Cardiac septum (tissue), 1 donor: ENCODE results near the gene ADORA1. TPM values are rescaled to one million over a fixed set of nuclear protein-coding genes. Genes with fewer than 3 reads are reported as not detected.

Source experiments
- DNase-seq: peaks from one replicate; pipeline ENCODE4 v3.0.0-alpha.2; 2020; ENCODE audit warnings: low spot score
- intact Hi-C: fragments of 100-400 bp; cut with DNase I; formaldehyde crosslinking; loops from one replicate; pipeline ENCODE4 v1.14.0; 2022
- total RNA-seq: library from RNA; stranded (reverse); fragmentation: NEBNext Ultra II Directional; extraction: Animal tissue kit (Norgen Biotek cat#: 25700); gene quantifications from one replicate; pipeline ENCODE4 v1.2.1, GENCODE V29; 2021
- donor health status: DM: no; HTN: no; CAD: no.

ADORA1 gene
- total RNA-seq, 1 donor from 2014 or later: 12.1 TPM

- DNase-seq: peak; percentile 89
- intact Hi-C loops: loop anchor here (1.0 kb wide), 2 partner anchors 54 to 98 kb away; no protein-coding TSS in a partner anchor
Measured at GRCh38 chr1:203117611-203118575, 9.6 kb upstream of the ADORA1 start.

GRCh38 chr1:203120325-203121153 lies 7.0 kb upstream of the ADORA1 start:
- DNase-seq: peak; percentile 53
- intact Hi-C loops: no loop called here

GRCh38 chr1:203121186-203122015 lies 6.1 kb upstream of the ADORA1 start:
- intact Hi-C loops: no loop called here
- DNase-seq: peak; percentile 64

- DNase-seq: no peak
- intact Hi-C loops: no loop called here
Measured at GRCh38 chr1:203122159-203122558, 5.4 kb upstream of the ADORA1 start.

- peak; percentile 39 for DNase-seq
- intact Hi-C loops: no loop called here
Measured at GRCh38 chr1:203124011-203124410, 3.5 kb upstream of the ADORA1 start.

- DNase-seq: peak; percentile 39
- intact Hi-C loops: loop anchor here (5.0 kb wide), 1 partner anchor 203 kb away; no protein-coding TSS in a partner anchor
Measured at GRCh38 chr1:203124546-203125317, 2.8 kb upstream of the ADORA1 start.

- intact Hi-C loops: loop anchor here (5.0 kb wide), 1 partner anchor 201 kb away; no protein-coding TSS in a partner anchor
- peak; percentile 57 for DNase-seq
Measured at GRCh38 chr1:203126151-203126865, 1.2 kb upstream of the ADORA1 start.

- intact Hi-C loops: loop anchor here (5.0 kb wide), 1 partner anchor 200 kb away; no protein-coding TSS in a partner anchor
- DNase-seq: peak; percentile 50
Measured at GRCh38 chr1:203126866-203127665, 460 bp upstream of the ADORA1 start.

GRCh38 chr1:203128431-203128715 lies 847 bp downstream of the ADORA1 start:
- intact Hi-C loops: loop anchor here (1.0 to 5.0 kb wide), 3 partner anchors 60 to 199 kb away; no protein-coding TSS in a partner anchor
- DNase-seq: no peak

- DNase-seq: peak; percentile 67
- intact Hi-C loops: loop anchor here (1.0 to 5.0 kb wide), 3 partner anchors 60 to 198 kb away; no protein-coding TSS in a partner anchor
Measured at GRCh38 chr1:203128716-203129500, 1.4 kb downstream of the ADORA1 start.

GRCh38 chr1:203129501-203130231 lies 2.1 kb downstream of the ADORA1 start:
- intact Hi-C loops: loop anchor here (2.0 to 5.0 kb wide), 2 partner anchors 61 to 198 kb away; no protein-coding TSS in a partner anchor
- DNase-seq: peak; percentile 89

GRCh38 chr1:203130358-203130985 lies 2.9 kb downstream of the ADORA1 start:
- intact Hi-C loops: no loop called here
- peak; percentile 56 for DNase-seq

- DNase-seq: peak; percentile 68
- intact Hi-C loops: no loop called here
Measured at GRCh38 chr1:203131548-203132200, 4.1 kb downstream of the ADORA1 start.

- intact Hi-C loops: no loop called here
- DNase-seq: peak; percentile 19
Measured at GRCh38 chr1:203133970-203134725, 6.6 kb downstream of the ADORA1 start.
